ENCODE measurements around the gene DENND1B.

Gene DENND1B

GRCh38 chr1:197632651-197633050, 142.6 kb downstream of the DENND1B start:
- TF ChIP-seq CTCF (IDR thresholded peaks at IDR 0.05; ENCODE audit: extremely low read depth, missing control alignments) = no peak
- no peak for DNase-seq (ENCODE audit: low spot score)

DNA sequence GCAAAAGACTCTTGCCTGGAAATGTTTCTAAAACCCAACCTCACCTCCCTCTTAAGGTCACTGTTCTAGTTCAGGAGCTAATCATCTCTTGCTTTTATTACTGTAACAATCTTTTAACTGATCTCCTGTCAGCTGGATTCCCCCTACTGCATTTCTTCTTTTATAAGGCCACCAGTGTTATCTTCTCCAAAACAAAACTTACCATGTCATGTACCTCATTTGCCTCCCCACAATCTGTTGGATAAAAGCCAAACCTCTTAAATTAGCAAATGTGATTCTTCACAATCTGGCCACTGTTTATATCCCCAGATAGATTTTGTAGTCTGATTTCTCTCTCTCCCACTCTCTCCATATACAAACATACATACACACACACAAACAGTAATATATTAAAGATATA, 143.3 kb downstream of the DENND1B start:
- TF ChIP-seq CTCF (IDR thresholded peaks at IDR 0.05; ENCODE audit: extremely low read depth, missing control alignments) = no peak
- no peak for DNase-seq (ENCODE audit: low spot score)

- no peak for DNase-seq (ENCODE audit: low spot score)
- no peak for TF ChIP-seq CTCF (IDR thresholded peaks at IDR 0.05; ENCODE audit: extremely low read depth, missing control alignments)
These were observed 152.9 kb downstream of the DENND1B start for GRCh38 chr1:197622371-197622770.

GRCh38 chr1:197621761-197622160, 153.5 kb downstream of the DENND1B start:
- DNase-seq (ENCODE audit: low spot score) = no peak
- no peak for TF ChIP-seq CTCF (IDR thresholded peaks at IDR 0.05; ENCODE audit: extremely low read depth, missing control alignments)

GRCh38 chr1:197620714-197621163, 154.5 kb downstream of the DENND1B start:
- no peak for DNase-seq (ENCODE audit: low spot score)
- TF ChIP-seq CTCF (IDR thresholded peaks at IDR 0.05; ENCODE audit: extremely low read depth, missing control alignments) = no peak

DNA sequence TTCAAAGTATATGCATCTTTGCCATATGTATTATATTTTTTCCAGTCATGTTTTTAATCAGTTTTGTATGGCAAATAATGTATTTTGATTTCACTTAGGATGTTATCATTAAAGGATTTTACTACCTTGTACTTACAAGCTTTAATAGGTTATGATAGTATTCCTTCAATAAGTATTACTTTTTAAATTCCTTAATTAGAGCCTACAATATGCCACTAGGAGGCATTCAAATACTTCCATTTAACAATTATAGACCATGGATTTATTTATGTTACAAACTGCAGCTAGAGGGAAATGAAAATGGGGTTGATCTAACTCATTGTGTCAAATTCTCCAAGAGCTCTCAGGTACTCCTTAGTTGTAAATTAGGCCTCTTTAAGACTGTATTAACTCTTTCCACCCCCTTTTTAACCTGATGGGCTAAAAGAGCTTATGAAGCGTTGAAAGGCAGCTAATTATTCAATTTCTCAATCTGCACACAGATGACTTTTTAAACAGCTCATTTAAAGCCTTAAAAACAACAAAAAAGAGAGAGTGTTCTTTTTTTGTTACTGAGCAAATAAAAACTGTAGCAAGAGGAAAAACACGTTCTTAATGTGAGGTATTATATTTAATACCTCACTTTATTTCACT, 156.2 kb downstream of the DENND1B start:
- no peak for DNase-seq (ENCODE audit: low spot score)
- no peak for TF ChIP-seq CTCF (IDR thresholded peaks at IDR 0.05; ENCODE audit: extremely low read depth, missing control alignments)

DNA sequence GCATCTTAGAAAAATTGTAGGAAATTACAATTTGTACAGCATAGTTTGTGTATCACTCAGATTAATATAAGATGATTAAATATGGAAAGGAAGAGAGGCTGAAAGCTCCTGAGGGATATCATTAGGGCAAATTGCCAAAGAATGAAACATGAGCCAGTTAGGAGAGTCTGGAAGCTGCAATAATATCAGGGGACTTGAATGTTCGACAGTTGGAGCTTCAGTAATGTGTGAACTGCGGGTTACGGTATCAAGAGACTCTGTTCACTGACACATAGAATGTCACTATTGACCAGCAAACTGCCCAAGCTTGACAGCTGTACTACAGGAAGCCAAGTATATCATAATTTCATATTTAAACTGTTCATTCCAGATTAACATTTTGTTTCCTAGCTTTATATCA, 157.2 kb downstream of the DENND1B start:
- no peak for TF ChIP-seq CTCF (IDR thresholded peaks at IDR 0.05; ENCODE audit: extremely low read depth, missing control alignments)
- DNase-seq (ENCODE audit: low spot score) = no peak
